H1 (cell line): Measurements from ENCODE around the gene STT3A. TPM values are rescaled to one million over a fixed set of nuclear protein-coding genes. Genes with fewer than 3 reads are reported as not detected.

Experiments
- CTCF ChIA-PET: fragments of 300-600 bp; sonication (Branson Sonifier 250); formaldehyde crosslinking; loops from one replicate; lab custom pipeline; 2021; ENCODE audit not compliant: partially characterized antibody; lab: Charles Lee
- POLR2A ChIA-PET: fragments of 300-600 bp; sonication (Branson Sonifier 250); formaldehyde crosslinking; loops from one replicate; lab custom pipeline; 2021; ENCODE audit warnings: inconsistent platforms; ENCODE audit not compliant: partially characterized antibody; lab: Charles Lee
- DNase-seq, 2 experiments: peaks; one replicate each; pipeline versions ENCODE4 v3.0.0 to v3.0.0-alpha.2; 2010 to 2022; ENCODE audit warnings: low spot score in 2 of 2, low read depth in 1 of 2, mixed read lengths in 1 of 2
- FAIRE-seq: peaks from 2 replicates; lab custom pipeline; 2011; peaks lifted over from hg19 to GRCh38; lab: Jason Lieb, UNC
- H2AFZ ChIP-seq: 2 replicates; pipeline ENCODE4 v1.8.1; 2012; ENCODE audit warnings: low read length, inconsistent platforms
- H2AK5ac ChIP-seq: 2 replicates; pipeline ENCODE4 v1.6.1; 2013; ENCODE audit warnings: low read depth, low read length
- H2BK120ac ChIP-seq: replicated peaks from 2 replicates; pipeline ENCODE3; 2013; ENCODE audit warnings: low read depth, low read length, inconsistent platforms
- H2BK12ac ChIP-seq: 2 replicates; pipeline ENCODE4 v1.6.1; 2013; ENCODE audit warnings: low read depth, low read length
- H2BK15ac ChIP-seq: 2 replicates; pipeline ENCODE4 v1.6.1; 2013; ENCODE audit warnings: low read length
- H2BK20ac ChIP-seq: 2 replicates; pipeline ENCODE4 v1.6.1; 2013; ENCODE audit warnings: low read length
- H2BK5ac ChIP-seq: 2 replicates; pipeline ENCODE4 v1.6.1; 2013; ENCODE audit warnings: low read depth, low read length
- H3K14ac ChIP-seq: 2 replicates; pipeline ENCODE4 v1.6.1; 2013; ENCODE audit warnings: inconsistent platforms; ENCODE audit not compliant: insufficient read length
- H3K18ac ChIP-seq: 2 replicates; pipeline ENCODE4 v1.6.1; 2013; ENCODE audit warnings: low read length; ENCODE audit errors: extremely low read depth
- H3K23ac ChIP-seq: 2 replicates; pipeline ENCODE4 v1.6.1; 2013; ENCODE audit warnings: inconsistent platforms; ENCODE audit not compliant: insufficient read length
- H3K23me2 ChIP-seq: 2 replicates; pipeline ENCODE4 v1.6.1; 2013; ENCODE audit warnings: low read depth, low read length
- H3K27ac ChIP-seq: 2 replicates; pipeline ENCODE4 v1.6.1; 2011; ENCODE audit warnings: low read depth, low read length, inconsistent platforms
- H3K27me3 ChIP-seq, 4 experiments: replicated peaks in 1 of 4; 1 replicate in 1 of 4; 2 replicates in 3 of 4; pipeline versions ENCODE4 v1.6.1 to v1.8.1; 2011 to 2013; ENCODE audit warnings: low read length in 3 of 4, mild to moderate bottlenecking in 3 of 4, inconsistent platforms in 2 of 4, mixed read lengths in 2 of 4, moderate library complexity in 1 of 4; ENCODE audit not compliant: control insufficient read depth in 3 of 4, insufficient read depth in 3 of 4; ENCODE audit errors: extremely low read depth in 1 of 4
- H3K36me3 ChIP-seq, 4 experiments: 2 replicates each; pipeline versions ENCODE4 v1.6.1 to v1.8.1; 2011 to 2013; ENCODE audit warnings: mild to moderate bottlenecking in 4 of 4, low read length in 3 of 4, moderate library complexity in 2 of 4, control low read depth in 1 of 4, inconsistent platforms in 1 of 4; ENCODE audit not compliant: insufficient read depth in 4 of 4, control insufficient read depth in 2 of 4
- H3K4ac ChIP-seq: replicated peaks from 2 replicates; pipeline ENCODE3; 2013; ENCODE audit warnings: low read length, low read depth, mixed read lengths, inconsistent platforms; ENCODE audit not compliant: insufficient read length
- H3K4me1 ChIP-seq, 4 experiments: replicated peaks in 1 of 4; 1 replicate in 1 of 4; 2 replicates in 3 of 4; pipeline versions ENCODE4 v1.6.1 to v1.8.1; 2011 to 2013; ENCODE audit warnings: low read length in 3 of 4, inconsistent platforms in 2 of 4, mixed read lengths in 1 of 4; ENCODE audit not compliant: insufficient read depth in 4 of 4, control insufficient read depth in 3 of 4
- H3K4me2 ChIP-seq, 2 experiments: 2 replicates each; pipeline versions ENCODE4 v1.6.1 to v1.8.1; 2011 to 2013; ENCODE audit warnings: low read depth in 2 of 2, low read length in 2 of 2, control low read depth in 1 of 2, inconsistent platforms in 1 of 2, mild to moderate bottlenecking in 1 of 2; ENCODE audit not compliant: insufficient read depth in 1 of 2
- H3K4me3 ChIP-seq, 4 experiments: fragments of 200-600, 300-600 bp in 1 of 4; sonication (generic), shearing (Covaris generic), sonication (Bioruptor Twin) in 1 of 4; 2 replicates each; pipeline versions ENCODE4 v1.5.1 to v1.8.1; 2011 to 2016; ENCODE audit warnings: low read length in 4 of 4, low read depth in 3 of 4, control low read depth in 2 of 4, inconsistent platforms in 2 of 4, mild to moderate bottlenecking in 2 of 4, mixed read lengths in 1 of 4, moderate library complexity in 1 of 4; ENCODE audit not compliant: insufficient read depth in 2 of 4; ENCODE audit errors: extremely low read depth in 1 of 4
- H3K56ac ChIP-seq: replicated peaks from 2 replicates; pipeline ENCODE3; 2013; ENCODE audit warnings: low read depth, mild to moderate bottlenecking, mixed read lengths, low read length, inconsistent platforms; ENCODE audit not compliant: insufficient read length
- H3K79me1 ChIP-seq: 2 replicates; pipeline ENCODE4 v1.6.1; 2013; ENCODE audit warnings: low read depth, low read length, control low read depth
- H3K79me2 ChIP-seq, 2 experiments: 2 replicates each; pipeline versions ENCODE4 v1.6.1 to v1.8.1; 2012 to 2013; ENCODE audit warnings: low read length in 2 of 2, mild to moderate bottlenecking in 2 of 2, inconsistent platforms in 1 of 2; ENCODE audit not compliant: insufficient read depth in 2 of 2, control insufficient read depth in 1 of 2
- H3K9ac ChIP-seq, 4 experiments: replicated peaks in 1 of 4; 1 replicate in 1 of 4; 2 replicates in 3 of 4; pipeline versions ENCODE4 v1.6.1 to v1.8.1; 2011 to 2013; ENCODE audit warnings: low read depth in 3 of 4, low read length in 3 of 4, control low read depth in 2 of 4, mild to moderate bottlenecking in 2 of 4, moderate library complexity in 2 of 4, inconsistent platforms in 1 of 4; ENCODE audit errors: extremely low read depth in 1 of 4
- H3K9me3 ChIP-seq, 2 experiments: 2 replicates each; pipeline versions ENCODE4 v1.6.1 to v1.8.1; 2012 to 2013; ENCODE audit warnings: mild to moderate bottlenecking in 2 of 2, moderate library complexity in 2 of 2, control low read depth in 1 of 2, inconsistent platforms in 1 of 2, low read depth in 1 of 2, low read length in 1 of 2, mixed read lengths in 1 of 2; ENCODE audit not compliant: insufficient read depth in 2 of 2
- H4K20me1 ChIP-seq, 2 experiments: replicated peaks in 1 of 2; 2 replicates each; pipeline versions ENCODE3 to v1.8.1; 2011 to 2013; ENCODE audit warnings: inconsistent platforms in 2 of 2, low read length in 2 of 2, mild to moderate bottlenecking in 1 of 2; ENCODE audit not compliant: insufficient read depth in 2 of 2, control insufficient read depth in 1 of 2
- H4K5ac ChIP-seq: 2 replicates; pipeline ENCODE4 v1.6.1; 2013; ENCODE audit warnings: low read length, low read depth, mixed read lengths, inconsistent platforms; ENCODE audit not compliant: insufficient read length
- H4K8ac ChIP-seq: 2 replicates; pipeline ENCODE4 v1.8.0; 2013; ENCODE audit warnings: mild to moderate bottlenecking, moderate library complexity, low read length, inconsistent platforms; ENCODE audit not compliant: insufficient read depth; ENCODE audit errors: extremely low read depth
- H4K91ac ChIP-seq: replicated peaks from 2 replicates; pipeline ENCODE3; 2013; ENCODE audit warnings: low read length, mixed read lengths, inconsistent platforms; ENCODE audit not compliant: insufficient read length
- CBX5 ChIP-seq: fragments of 300-800, 300-1000 bp; sonication (generic); IDR thresholded peaks from 2 replicates; pipeline ENCODE4 v1.7.1; 2016; ENCODE audit warnings: antibody characterized with exemption, low read length, low read depth
- CREB1 ChIP-seq: IDR thresholded peaks from 2 replicates; pipeline ENCODE4 v1.6.1; 2012; ENCODE audit warnings: inconsistent platforms
- EZH2 ChIP-seq: fragments of 200-600 bp; sonication (generic); IDR thresholded peaks from 2 replicates; pipeline ENCODE4 v1.7.1; 2012; ENCODE audit warnings: low read depth, mild to moderate bottlenecking, moderate library complexity, low read length, inconsistent platforms; ENCODE audit not compliant: severe bottlenecking
- NANOG ChIP-seq: IDR thresholded peaks from 2 replicates; pipeline ENCODE4 v1.6.1; 2011; ENCODE audit warnings: low read length, low read depth, mild to moderate bottlenecking, inconsistent platforms; ENCODE audit not compliant: insufficient read depth, poor library complexity, severe bottlenecking
- RAD21 ChIP-seq, 2 experiments: IDR thresholded peaks in 1 of 2; conservative IDR thresholded peaks in 1 of 2; 2 replicates each; pipeline ENCODE4 v1.6.1; 2011; ENCODE audit warnings: low read depth in 2 of 2, low read length in 2 of 2, improper control_type of control experiment in 1 of 2, inconsistent platforms in 1 of 2, mild to moderate bottlenecking in 1 of 2, moderate library complexity in 1 of 2
- RXRA ChIP-seq: IDR thresholded peaks from 2 replicates; pipeline ENCODE4 v1.6.1; 2011; ENCODE audit warnings: low read depth, mild to moderate bottlenecking, low read length, moderate library complexity; ENCODE audit not compliant: insufficient read depth
- SP2 ChIP-seq: IDR thresholded peaks from 2 replicates; pipeline ENCODE4 v1.6.1; 2012; ENCODE audit warnings: mild to moderate bottlenecking, low read length, inconsistent platforms
- SUZ12 ChIP-seq: fragments of 200-600 bp; sonication (generic); IDR thresholded peaks from 2 replicates; pipeline ENCODE4 v1.6.1; 2012; ENCODE audit warnings: mild to moderate bottlenecking, inconsistent platforms, low read length, moderate library complexity, mixed read lengths
- WGBS, 2 experiments: shearing (Covaris generic) in 1 of 2; methylation state at CpG; one replicate each; pipeline versions ENCODE4 v1.1.6 to v1.1.7; 2013 to 2015; ENCODE audit warnings: low lambda C conversion rate in 2 of 2, mixed read lengths in 2 of 2, inconsistent platforms in 1 of 2, low coverage in 1 of 2, missing lambda C conversion rate in 1 of 2; ENCODE audit not compliant: insufficient replicate concordance in 2 of 2, insufficient coverage in 1 of 2, insufficient read length in 1 of 2; ENCODE audit errors: extremely low coverage in 1 of 2, missing lambda C conversion rate in 1 of 2; 5-methylcytosine and 5-hydroxymethylcytosine counted together
- polyA plus RNA-seq, 7 experiments: library from polyadenylated mRNA; depleted of rRNA in 3 of 7; stranded (reverse) in 5 of 7; unstranded in 2 of 7; fragments of >200 nt in 5 of 7; fragments of 200-250 nt in 2 of 7; gene quantifications; 1 replicate in 5 of 7; 2 replicates in 1 of 7; 4 replicates in 1 of 7; pipeline versions ENCODE4 v1.2.1 to v1.2.3, GENCODE V29; 2011 to 2013; ENCODE audit warnings: missing spikeins in 2 of 7, mixed read lengths in 2 of 7
- total RNA-seq: library from RNA; stranded (reverse); fragmentation: NEBNext Ultra II Directional; extraction: Animal tissue kit (Norgen Biotek cat#: 25700); gene quantifications from 2 replicates; pipeline ENCODE4 v1.2.1, GENCODE V29; 2021
- TF ChIP-seq, protein P1 (sequence below): IDR thresholded peaks from 2 replicates; pipeline ENCODE4 v1.6.1; 2012; ENCODE audit warnings: inconsistent platforms
- TF ChIP-seq, protein P2 (sequence below), 3 experiments: IDR thresholded peaks; 1 replicate in 2 of 3; 2 replicates in 1 of 3; pipeline versions ENCODE4 v1.5.1 to v1.6.1; 2011; ENCODE audit warnings: low read length in 3 of 3, mild to moderate bottlenecking in 3 of 3, inconsistent platforms in 2 of 3, low read depth in 1 of 3, moderate library complexity in 1 of 3; ENCODE audit not compliant: insufficient read depth in 1 of 3; ENCODE audit errors: control extremely low read depth in 1 of 3

STT3A gene
- total and polyA plus RNA-seq, 2 of the 8 experiments (the other 6 are each of a cell fraction or from before 2014, with no cell fraction given) = 173 to 211 TPM

DNA sequence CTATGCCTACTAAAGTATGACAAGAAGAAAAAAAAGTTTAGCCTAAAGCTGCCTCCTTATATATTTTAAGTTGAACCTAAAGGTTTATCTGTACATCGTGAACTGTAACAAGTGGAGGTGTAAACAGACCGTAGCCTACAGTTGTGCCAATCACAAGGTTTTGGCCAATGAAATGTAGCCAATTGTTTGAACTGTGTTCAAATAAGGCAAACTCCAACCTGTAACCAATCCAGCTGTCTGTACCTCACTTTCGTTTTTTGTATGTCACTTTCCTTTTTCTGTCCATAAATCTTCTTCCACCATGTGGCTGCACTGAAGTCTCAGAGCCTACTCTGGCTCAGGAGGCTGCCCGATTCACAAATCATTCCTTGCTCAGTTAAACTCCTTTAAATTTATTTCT lies 30.2 kb upstream of the STT3A start:
- DNase-seq (no peak), FAIRE-seq (no peak)
- no peak overlapping the region for H4K8ac ChIP-seq
- no peak overlapping the region for H3K9ac ChIP-seq
- no peak overlapping the region for H3K14ac ChIP-seq
- H3K4ac ChIP-seq = no peak overlapping the region
- H3K23me2 ChIP-seq = no peaks in the 10 kb centered on the region
- no peaks in the 10 kb centered on the region for H4K20me1 ChIP-seq
- no peaks in the 10 kb centered on the region for H3K9me3 ChIP-seq
- no peaks in the 10 kb centered on the region for H3K36me3 ChIP-seq
- H3K23ac ChIP-seq = no peak overlapping the region
- H3K4me2 ChIP-seq = no peak overlapping the region
- no peak overlapping the region for H2BK12ac ChIP-seq
- H2BK20ac ChIP-seq = no peak overlapping the region
- no peaks in the 10 kb centered on the region for H3K4me1 ChIP-seq
- H2BK15ac ChIP-seq = no peak overlapping the region
- no peak overlapping the region for H2BK5ac ChIP-seq
- POLR2A ChIA-PET = no interaction called here
- H3K56ac ChIP-seq = no peak overlapping the region
- H2AFZ ChIP-seq = no peak overlapping the region
- no peak overlapping the region for H2AK5ac ChIP-seq
- no peak overlapping the region for H4K91ac ChIP-seq
- no peak overlapping the region for H2BK120ac ChIP-seq
- CTCF ChIA-PET = no interaction called here
- WGBS, 2 experiments = 92% methylated on average over 4 of the region's 4 CpGs; no CpG with 5 or more reads in 1 of the 2 experiments
- no peak overlapping the region for H4K5ac ChIP-seq
- H3K18ac ChIP-seq = no peak overlapping the region
- H3K4me3 ChIP-seq = no peak overlapping the region
- H3K27me3 ChIP-seq = no peaks in the 10 kb centered on the region
- no peaks in the 10 kb centered on the region for H3K79me2 ChIP-seq
- no peaks in the 10 kb centered on the region for H3K79me1 ChIP-seq
- no peak overlapping the region for H3K27ac ChIP-seq
- no peak for TF ChIP-seq RAD21 (IDR thresholded peaks at IDR 0.05 in 1 of 2, conservative IDR thresholded peaks at IDR 0.05 in 1 of 2; ENCODE audit: low read depth in 2 of 2, low read length in 2 of 2)
- TF ChIP-seq, protein P1, sequence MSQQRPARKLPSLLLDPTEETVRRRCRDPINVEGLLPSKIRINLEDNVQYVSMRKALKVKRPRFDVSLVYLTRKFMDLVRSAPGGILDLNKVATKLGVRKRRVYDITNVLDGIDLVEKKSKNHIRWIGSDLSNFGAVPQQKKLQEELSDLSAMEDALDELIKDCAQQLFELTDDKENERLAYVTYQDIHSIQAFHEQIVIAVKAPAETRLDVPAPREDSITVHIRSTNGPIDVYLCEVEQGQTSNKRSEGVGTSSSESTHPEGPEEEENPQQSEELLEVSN = no peak
- TF ChIP-seq EZH2 = no peak
- TF ChIP-seq CBX5 = no peak
- TF ChIP-seq, protein P2, sequence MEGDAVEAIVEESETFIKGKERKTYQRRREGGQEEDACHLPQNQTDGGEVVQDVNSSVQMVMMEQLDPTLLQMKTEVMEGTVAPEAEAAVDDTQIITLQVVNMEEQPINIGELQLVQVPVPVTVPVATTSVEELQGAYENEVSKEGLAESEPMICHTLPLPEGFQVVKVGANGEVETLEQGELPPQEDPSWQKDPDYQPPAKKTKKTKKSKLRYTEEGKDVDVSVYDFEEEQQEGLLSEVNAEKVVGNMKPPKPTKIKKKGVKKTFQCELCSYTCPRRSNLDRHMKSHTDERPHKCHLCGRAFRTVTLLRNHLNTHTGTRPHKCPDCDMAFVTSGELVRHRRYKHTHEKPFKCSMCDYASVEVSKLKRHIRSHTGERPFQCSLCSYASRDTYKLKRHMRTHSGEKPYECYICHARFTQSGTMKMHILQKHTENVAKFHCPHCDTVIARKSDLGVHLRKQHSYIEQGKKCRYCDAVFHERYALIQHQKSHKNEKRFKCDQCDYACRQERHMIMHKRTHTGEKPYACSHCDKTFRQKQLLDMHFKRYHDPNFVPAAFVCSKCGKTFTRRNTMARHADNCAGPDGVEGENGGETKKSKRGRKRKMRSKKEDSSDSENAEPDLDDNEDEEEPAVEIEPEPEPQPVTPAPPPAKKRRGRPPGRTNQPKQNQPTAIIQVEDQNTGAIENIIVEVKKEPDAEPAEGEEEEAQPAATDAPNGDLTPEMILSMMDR (IDR thresholded peaks at IDR 0.05; ENCODE audit: control extremely low read depth in 1 of 3, insufficient read depth in 1 of 3, low read depth in 1 of 3, low read length in 3 of 3) = no peak
- no peak for TF ChIP-seq CREB1
- no peak for TF ChIP-seq RXRA
- no peak for TF ChIP-seq SUZ12
- TF ChIP-seq SP2 = no peak
- TF ChIP-seq NANOG = no peak
